CD14-positive monocyte (primary cell): Measurements from ENCODE around the gene SYTL2. TPM values are rescaled to one million over a fixed set of nuclear protein-coding genes. Genes with fewer than 3 reads are reported as not detected.

Source experiments
- DNase-seq, 3 donors: peaks; one replicate each; pipeline ENCODE4 v3.0.0-alpha.2; 2011 to 2022
- H2AFZ ChIP-seq: 2 replicates; pipeline ENCODE4 v1.6.0; 2012; ENCODE audit warnings: mild to moderate bottlenecking, low read depth, low read length, inconsistent platforms; ENCODE audit not compliant: insufficient read depth, poor library complexity, severe bottlenecking
- H3K27ac ChIP-seq, 2 donors: 1 replicate in 1 of 2; 2 replicates in 1 of 2; pipeline ENCODE4 v1.5.1; 2012 to 2013; ENCODE audit warnings: low read length in 2 of 2, control low read depth in 1 of 2, inconsistent platforms in 1 of 2, low read depth in 1 of 2, mild to moderate bottlenecking in 1 of 2
- H3K27me3 ChIP-seq, 2 donors: one replicate each; pipeline versions ENCODE4 v1.6.0 to v1.6.1; 2011 to 2013; ENCODE audit warnings: low read length in 2 of 2; ENCODE audit not compliant: control insufficient read depth in 2 of 2, insufficient read depth in 2 of 2
- H3K36me3 ChIP-seq, 2 donors: replicated peaks in 1 of 2; 1 replicate in 1 of 2; 2 replicates in 1 of 2; pipeline versions ENCODE4 v1.5.1 to v1.6.1; 2012 to 2013; ENCODE audit warnings: low read length in 2 of 2, control low read depth in 1 of 2, inconsistent platforms in 1 of 2, mild to moderate bottlenecking in 1 of 2; ENCODE audit not compliant: insufficient read depth in 2 of 2, control insufficient read depth in 1 of 2
- H3K4me1 ChIP-seq, 2 donors: 1 replicate in 1 of 2; 2 replicates in 1 of 2; pipeline versions ENCODE4 v1.5.1 to v1.6.1; 2012 to 2013; ENCODE audit warnings: low read length in 2 of 2, control low read depth in 1 of 2, inconsistent platforms in 1 of 2, mild to moderate bottlenecking in 1 of 2, moderate library complexity in 1 of 2; ENCODE audit not compliant: insufficient read depth in 2 of 2, control insufficient read depth in 1 of 2
- H3K4me2 ChIP-seq: replicated peaks from 2 replicates; pipeline ENCODE3; 2012; ENCODE audit warnings: low read length, moderate library complexity, mild to moderate bottlenecking; ENCODE audit not compliant: poor library complexity, severe bottlenecking; ENCODE audit errors: extremely low read depth
- H3K4me3 ChIP-seq, 3 experiments: fragments of 200-600 bp in 1 of 3; sonication (generic) in 1 of 3; replicated peaks in 1 of 3; 1 replicate in 2 of 3; 2 replicates in 1 of 3; pipeline ENCODE4 v1.5.1; 2011 to 2013; ENCODE audit warnings: low read length in 3 of 3, mild to moderate bottlenecking in 3 of 3, control low read depth in 2 of 3, low read depth in 2 of 3, inconsistent platforms in 1 of 3, moderate library complexity in 1 of 3
- H3K79me2 ChIP-seq: 2 replicates; pipeline ENCODE4 v1.6.0; 2012; ENCODE audit warnings: mild to moderate bottlenecking, control low read depth, inconsistent platforms, low read length, moderate library complexity; ENCODE audit not compliant: insufficient read depth
- H3K9ac ChIP-seq: 2 replicates; pipeline ENCODE4 v1.6.0; 2017; ENCODE audit warnings: low read length, mild to moderate bottlenecking; ENCODE audit not compliant: insufficient read depth, poor library complexity, severe bottlenecking
- H3K9me3 ChIP-seq, 2 donors: replicated peaks in 1 of 2; 1 replicate in 1 of 2; 2 replicates in 1 of 2; pipeline versions ENCODE4 v1.5.1 to v1.6.1; 2012 to 2013; ENCODE audit warnings: low read length in 2 of 2, control low read depth in 1 of 2; ENCODE audit not compliant: control insufficient read depth in 1 of 2, insufficient read depth in 1 of 2
- H4K20me1 ChIP-seq: 2 replicates; pipeline ENCODE4 v1.6.0; 2012; ENCODE audit warnings: mild to moderate bottlenecking, low read length, control low read depth, moderate library complexity; ENCODE audit not compliant: insufficient read depth
- H3K27ac Mint-ChIP-seq, 7 donors: one replicate each; pipeline ENCODE4 v1.8.0; 2020; ENCODE audit warnings: mild to moderate bottlenecking in 7 of 7, mixed read lengths in 7 of 7, moderate library complexity in 6 of 7, inconsistent platforms in 2 of 7
- H3K27me3 Mint-ChIP-seq, 3 donors: one replicate each; pipeline ENCODE4 v1.8.0; 2021 to 2022; ENCODE audit warnings: low read depth in 3 of 3, mild to moderate bottlenecking in 3 of 3, mixed read lengths in 3 of 3, moderate library complexity in 3 of 3, inconsistent platforms in 1 of 3
- H3K36me3 Mint-ChIP-seq, 2 donors: one replicate each; pipeline ENCODE4 v1.8.0; 2020; ENCODE audit warnings: mixed read lengths in 2 of 2, inconsistent platforms in 1 of 2, mild to moderate bottlenecking in 1 of 2
- H3K4me1 Mint-ChIP-seq: one replicate; pipeline ENCODE4 v1.8.0; 2020; ENCODE audit warnings: mild to moderate bottlenecking, mixed read lengths
- H3K4me3 Mint-ChIP-seq, 2 donors: one replicate each; pipeline ENCODE4 v1.8.0; 2020; ENCODE audit warnings: mild to moderate bottlenecking in 2 of 2, mixed read lengths in 2 of 2, moderate library complexity in 1 of 2
- H3K9me3 Mint-ChIP-seq, 7 donors: one replicate each; pipeline ENCODE4 v1.8.0; 2020 to 2022; ENCODE audit warnings: mixed read lengths in 7 of 7, mild to moderate bottlenecking in 6 of 7, moderate library complexity in 6 of 7, inconsistent platforms in 2 of 7
- WGBS: methylation state at CpG from one replicate; pipeline ENCODE4 v1.1.5; 2013; ENCODE audit warnings: missing lambda C conversion rate; ENCODE audit not compliant: insufficient coverage; 5-methylcytosine and 5-hydroxymethylcytosine counted together
- intact Hi-C, 2 donors: fragments of 100-400 bp; cut with micrococcal nuclease; formaldehyde crosslinking; loops; one replicate each; pipeline versions ENCODE4 v1.15.0 to v1.15.1; 2023
- polyA plus RNA-seq, 3 donors: library from polyadenylated mRNA; depleted of rRNA in 1 of 3; unstranded in 2 of 3; stranded (reverse) in 1 of 3; fragments of 300-500 nt in 2 of 3; fragments of >200 nt in 1 of 3; fragmentation: Illumina TruSeq in 2 of 3; gene quantifications; 1 replicate in 2 of 3; 2 replicates in 1 of 3; pipeline ENCODE4 v1.2.3, GENCODE V29; 2012 to 2021
- TF ChIP-seq, protein P1 (sequence below): fragments of 200-600 bp; IDR thresholded peaks from one replicate; pipeline ENCODE4 v1.8.0; 2022; ENCODE audit warnings: antibody characterized with exemption, mild to moderate bottlenecking

The SYTL2 gene
- polyA plus RNA-seq, 3 donors = 0.30 to 0.48 (median 0.34) TPM

DNA sequence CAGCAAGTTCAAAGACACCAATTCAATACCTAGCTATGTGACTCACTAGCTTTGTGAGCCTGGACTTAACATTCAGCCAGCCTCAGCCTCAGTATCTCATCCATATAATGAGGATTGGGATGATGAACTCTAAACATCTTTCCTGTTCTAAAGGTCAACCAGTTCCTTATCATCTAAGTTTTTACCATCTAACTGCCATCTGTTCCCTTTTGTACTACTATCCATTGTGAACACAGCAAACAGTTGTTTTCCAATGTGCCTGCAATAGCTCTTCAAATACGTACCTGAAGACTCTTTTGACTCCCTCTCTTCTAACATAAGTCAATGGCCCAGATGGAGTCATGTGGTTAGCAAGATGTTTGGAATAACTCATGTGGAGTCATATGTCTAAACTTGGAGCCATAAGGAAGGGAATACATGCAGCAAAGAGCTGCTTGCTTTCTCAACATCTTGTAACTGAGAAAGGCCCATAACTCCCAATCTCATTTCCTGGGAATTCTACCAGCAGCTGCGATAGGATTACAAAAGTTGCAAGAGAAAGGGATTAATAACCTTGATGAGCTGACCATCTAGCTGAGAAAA, 19.4 kb downstream of the SYTL2 start:
- H3K9me3 Mint-ChIP-seq = peaks cover 0 to 2% (median 0%) of the 10 kb centered on the region in 7 donors
- Histone ChIP-seq H3K36me3 (no peaks in the 10 kb centered on the region), H3K4me1 (no peaks in the 10 kb centered on the region), H3K79me2 (no peaks in the 10 kb centered on the region), H3K9me3 (no peaks in the 10 kb centered on the region), H4K20me1 (no peaks in the 10 kb centered on the region), H2AFZ (no peak overlapping the region), H3K27ac (no peak overlapping the region), H3K9ac (no peak overlapping the region), H3K4me3 (no peak overlapping the region), H3K27me3 (no peaks in the 10 kb centered on the region), H3K4me2 (no peak overlapping the region)
- no peak overlapping the region for H3K4me3 Mint-ChIP-seq
- no peaks in the 10 kb centered on the region for H3K27me3 Mint-ChIP-seq
- H3K27ac Mint-ChIP-seq = no peak overlapping the region
- TF ChIP-seq, protein P1, sequence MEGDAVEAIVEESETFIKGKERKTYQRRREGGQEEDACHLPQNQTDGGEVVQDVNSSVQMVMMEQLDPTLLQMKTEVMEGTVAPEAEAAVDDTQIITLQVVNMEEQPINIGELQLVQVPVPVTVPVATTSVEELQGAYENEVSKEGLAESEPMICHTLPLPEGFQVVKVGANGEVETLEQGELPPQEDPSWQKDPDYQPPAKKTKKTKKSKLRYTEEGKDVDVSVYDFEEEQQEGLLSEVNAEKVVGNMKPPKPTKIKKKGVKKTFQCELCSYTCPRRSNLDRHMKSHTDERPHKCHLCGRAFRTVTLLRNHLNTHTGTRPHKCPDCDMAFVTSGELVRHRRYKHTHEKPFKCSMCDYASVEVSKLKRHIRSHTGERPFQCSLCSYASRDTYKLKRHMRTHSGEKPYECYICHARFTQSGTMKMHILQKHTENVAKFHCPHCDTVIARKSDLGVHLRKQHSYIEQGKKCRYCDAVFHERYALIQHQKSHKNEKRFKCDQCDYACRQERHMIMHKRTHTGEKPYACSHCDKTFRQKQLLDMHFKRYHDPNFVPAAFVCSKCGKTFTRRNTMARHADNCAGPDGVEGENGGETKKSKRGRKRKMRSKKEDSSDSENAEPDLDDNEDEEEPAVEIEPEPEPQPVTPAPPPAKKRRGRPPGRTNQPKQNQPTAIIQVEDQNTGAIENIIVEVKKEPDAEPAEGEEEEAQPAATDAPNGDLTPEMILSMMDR = no peak
- WGBS = no CpG with 5 or more reads among the region's 2 CpGs
- intact Hi-C loops = no loop called here
- no peaks in the 10 kb centered on the region for H3K4me1 Mint-ChIP-seq
- no peaks in the 10 kb centered on the region for H3K36me3 Mint-ChIP-seq
- DNase-seq = no peak

DNA sequence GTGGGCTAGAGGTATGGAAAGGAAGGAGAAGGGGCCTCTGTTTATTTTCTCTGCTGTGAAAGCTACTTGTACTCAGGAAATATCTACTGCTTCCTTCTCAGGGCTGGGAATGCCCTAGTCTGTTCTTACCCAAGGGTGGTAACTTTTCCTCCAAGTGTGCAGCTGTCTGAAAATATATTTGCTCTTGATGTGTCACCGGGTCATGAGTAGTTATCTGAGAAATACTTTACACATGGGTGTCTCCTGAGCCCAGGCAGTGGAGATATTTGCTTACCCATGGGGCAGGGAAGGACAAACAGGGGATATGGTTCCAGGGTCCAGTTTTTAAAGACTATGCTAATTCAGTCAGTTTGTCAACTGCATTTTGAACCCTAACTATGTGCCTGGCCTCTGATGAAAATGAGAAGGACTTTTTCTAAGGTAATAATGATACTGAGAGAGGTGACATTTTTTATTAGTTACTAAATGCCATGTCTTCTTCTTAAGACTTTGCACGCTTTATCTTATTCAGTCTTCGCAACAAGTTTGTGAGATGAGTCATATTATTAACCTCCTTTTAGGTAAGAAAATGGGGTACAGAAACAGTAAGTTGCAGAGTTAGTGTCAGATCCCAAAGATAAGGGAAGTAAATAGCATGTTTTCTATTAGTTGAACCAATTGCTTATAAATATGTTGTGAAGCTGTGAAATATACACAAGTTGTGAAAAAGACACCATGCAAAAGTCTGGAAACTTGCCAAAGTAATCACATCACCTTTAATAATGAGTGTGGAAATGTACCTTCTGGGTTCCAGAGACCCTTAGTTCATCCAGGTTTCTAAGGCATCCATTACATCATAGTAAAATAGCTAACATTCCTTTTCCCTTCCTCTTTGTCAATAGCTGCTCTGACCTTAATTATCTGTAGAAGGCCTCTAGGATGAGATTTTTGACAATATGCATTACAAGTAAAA, 22.9 kb downstream of the SYTL2 start:
- Histone ChIP-seq H2AFZ (no peak overlapping the region), H3K9ac (no peak overlapping the region), H3K36me3 (no peaks in the 10 kb centered on the region), H3K4me3 (no peak overlapping the region), H3K27me3 (no peaks in the 10 kb centered on the region), H3K4me2 (no peak overlapping the region), H3K79me2 (no peaks in the 10 kb centered on the region), H3K9me3 (no peaks in the 10 kb centered on the region), H3K4me1 (no peaks in the 10 kb centered on the region), H4K20me1 (no peaks in the 10 kb centered on the region), H3K27ac (no peak overlapping the region)
- TF ChIP-seq, protein P1 = no peak
- no peak for DNase-seq
- peaks cover 0 to 5% (median 0%) of the 10 kb centered on the region in 7 donors for H3K9me3 Mint-ChIP-seq
- no peaks in the 10 kb centered on the region for H3K36me3 Mint-ChIP-seq
- H3K27me3 Mint-ChIP-seq = peaks cover 0 to 2% (median 0%) of the 10 kb centered on the region in 3 donors
- H3K27ac Mint-ChIP-seq = no peak overlapping the region
- 50% methylated on average over 1 of the region's 3 CpGs for WGBS
- peaks cover 3% of the 10 kb centered on the region for H3K4me1 Mint-ChIP-seq
- intact Hi-C loops = no loop called here
- no peak overlapping the region for H3K4me3 Mint-ChIP-seq
